Ovary (tissue), 9 donors: ENCODE measurements around the gene GPC6. TPM values are rescaled to one million over a fixed set of nuclear protein-coding genes. Genes with fewer than 3 reads are reported as not detected.
A peak's percentile ranks its signal among the peaks of the same experiment; 100 is the strongest.

ENCODE experiments used
- DNase-seq, 5 donors: peaks; one replicate each; pipeline ENCODE4 v3.0.0-alpha.2; 2019 to 2020
- H3K27ac ChIP-seq, 2 donors: fragments of 200-600 bp; one replicate each; pipeline versions ENCODE4 v1.5.1 to v1.8.0; 2019 to 2022
- H3K27me3 ChIP-seq: fragments of 200-600 bp; one replicate; pipeline ENCODE4 v1.8.0; 2022
- H3K36me3 ChIP-seq: fragments of 200-600 bp; sonication (generic); one replicate; pipeline ENCODE4 v1.5.1; 2019
- H3K4me1 ChIP-seq: one replicate; pipeline ENCODE4 v1.8.1; 2013; ENCODE audit warnings: mild to moderate bottlenecking, moderate library complexity; ENCODE audit not compliant: insufficient read depth
- H3K4me3 ChIP-seq: fragments of 200-600 bp; sonication (generic); one replicate; pipeline ENCODE4 v1.5.1; 2017
- H3K9me3 ChIP-seq, 2 donors: fragments of 200-600 bp in 1 of 2; sonication (generic) in 1 of 2; one replicate each; pipeline versions ENCODE4 v1.5.1 to v1.8.1; 2013 to 2019; ENCODE audit warnings: mild to moderate bottlenecking in 1 of 2, moderate library complexity in 1 of 2
- EP300 ChIP-seq: sonication (generic); formaldehyde crosslinking; IDR thresholded peaks from one replicate; pipeline ENCODE4 v1.6.1; 2017; ENCODE audit warnings: antibody characterized with exemption
- POLR2A ChIP-seq: fragments of 450-650 bp; IDR thresholded peaks from one replicate; pipeline ENCODE4 v1.6.1; 2017; ENCODE audit warnings: antibody characterized with exemption, mild to moderate bottlenecking, moderate library complexity
- WGBS, 3 donors: extraction: QIAGEN DNeasy Blood & Tissue Kit in 1 of 3; methylation state at CpG; one replicate each; pipeline versions ENCODE4 v1.1.5 to v1.1.7; 2013 to 2017; 5-methylcytosine and 5-hydroxymethylcytosine counted together
- intact Hi-C, 4 donors: fragments of 100-400 bp; cut with DNase I; formaldehyde crosslinking; loops; one replicate each; pipeline versions ENCODE4 v1.11.0 to v1.15.1; 2022 to 2023
- polyA plus RNA-seq, 2 donors: library from polyadenylated mRNA; stranded (reverse); fragments of 200-250 nt in 1 of 2; fragments of 350-450 nt in 1 of 2; fragmentation: Illumina TruSeq in 1 of 2; extraction: RNeasy Lipid Tissue Mini Kit (QIAGEN cat#74804) in 1 of 2; gene quantifications; one replicate each; pipeline ENCODE4 v1.2.3, GENCODE V29; 2013 to 2014
- total RNA-seq, 7 donors: library from RNA; depleted of rRNA in 2 of 7; stranded (reverse); fragments of >200 nt in 2 of 7; fragmentation: NEBNext Ultra II Directional in 3 of 7; extraction: Animal tissue kit (Norgen Biotek cat#: 25700) in 3 of 7; gene quantifications; one replicate each; pipeline versions ENCODE4 v1.1.0 to v1.2.4, GENCODE V29; 2016 to 2023
- TF ChIP-seq, protein P1 (sequence below), 3 donors: fragments of 450-650 bp in 2 of 3; fragments of 200-600 bp in 1 of 3; IDR thresholded peaks; one replicate each; pipeline versions ENCODE4 v1.5.1 to v1.8.0; 2016 to 2022; ENCODE audit warnings: antibody characterized with exemption in 3 of 3, mild to moderate bottlenecking in 1 of 3
- donor health status: DM: no; HTN: no; CAD: no; lungs with moderate emphysema.
- donor health status: DM: no; HTN: no; CAD: no.
- donor health status: Bipolar disorder and iron deficiency.
- donor health status: DM: yes; HTN: yes; CAD: no.
- donor health status: DM: no; HTN: no; CAD: no.
- donor health status: DM: yes; HTN: yes; CAD: no.

GPC6 gene
- total and polyA plus RNA-seq, 9 donors: 4.3 to 22.3 (median 17.9) TPM

DNA sequence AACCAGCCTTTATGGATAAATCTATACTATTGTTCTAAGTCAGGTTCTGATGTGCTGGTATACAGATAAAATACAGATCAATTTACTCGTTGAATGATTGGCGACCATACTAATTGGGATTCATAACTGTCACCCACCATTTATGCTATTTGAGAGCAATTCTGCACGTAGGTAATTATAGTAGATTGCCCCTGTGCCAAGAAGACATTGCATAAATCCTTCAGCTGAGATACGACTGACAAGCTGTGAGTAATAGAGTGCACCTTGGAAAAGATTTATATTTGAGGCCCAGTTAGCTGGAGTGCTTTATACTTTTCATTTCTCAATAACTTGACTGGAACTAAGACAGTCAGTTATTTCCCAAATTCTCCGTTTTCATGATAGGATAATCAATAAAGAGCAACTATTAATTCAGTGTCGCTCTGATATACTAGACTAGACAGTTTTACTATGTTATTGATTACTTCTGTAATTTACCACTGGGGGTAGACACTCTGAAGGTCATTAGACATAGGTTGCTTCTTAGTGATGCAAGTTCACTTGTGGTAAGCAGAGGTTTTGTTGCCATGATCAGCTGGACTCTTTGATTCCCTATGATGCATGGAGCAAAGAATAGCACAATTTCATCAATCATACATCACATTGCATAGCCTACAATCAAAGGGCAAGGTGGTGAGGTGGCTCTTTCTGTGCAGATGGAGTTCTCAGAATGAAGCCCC lies 536.3 kb downstream of the GPC6 start:
- Histone ChIP-seq H3K36me3 (no peaks in the 10 kb centered on the region), H3K27ac (no peak overlapping the region), H3K4me1 (peaks cover 2% of the 10 kb centered on the region), H3K27me3 (no peaks in the 10 kb centered on the region), H3K9me3 (no peaks in the 10 kb centered on the region), H3K4me3 (no peak overlapping the region)
- WGBS, 3 donors: 96% methylated on average over 6 of the region's 6 CpGs
- DNase-seq: no peak
- TF ChIP-seq EP300: no peak
- TF ChIP-seq, protein P1, sequence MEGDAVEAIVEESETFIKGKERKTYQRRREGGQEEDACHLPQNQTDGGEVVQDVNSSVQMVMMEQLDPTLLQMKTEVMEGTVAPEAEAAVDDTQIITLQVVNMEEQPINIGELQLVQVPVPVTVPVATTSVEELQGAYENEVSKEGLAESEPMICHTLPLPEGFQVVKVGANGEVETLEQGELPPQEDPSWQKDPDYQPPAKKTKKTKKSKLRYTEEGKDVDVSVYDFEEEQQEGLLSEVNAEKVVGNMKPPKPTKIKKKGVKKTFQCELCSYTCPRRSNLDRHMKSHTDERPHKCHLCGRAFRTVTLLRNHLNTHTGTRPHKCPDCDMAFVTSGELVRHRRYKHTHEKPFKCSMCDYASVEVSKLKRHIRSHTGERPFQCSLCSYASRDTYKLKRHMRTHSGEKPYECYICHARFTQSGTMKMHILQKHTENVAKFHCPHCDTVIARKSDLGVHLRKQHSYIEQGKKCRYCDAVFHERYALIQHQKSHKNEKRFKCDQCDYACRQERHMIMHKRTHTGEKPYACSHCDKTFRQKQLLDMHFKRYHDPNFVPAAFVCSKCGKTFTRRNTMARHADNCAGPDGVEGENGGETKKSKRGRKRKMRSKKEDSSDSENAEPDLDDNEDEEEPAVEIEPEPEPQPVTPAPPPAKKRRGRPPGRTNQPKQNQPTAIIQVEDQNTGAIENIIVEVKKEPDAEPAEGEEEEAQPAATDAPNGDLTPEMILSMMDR (IDR thresholded peaks at IDR 0.05): no peak
- TF ChIP-seq POLR2A: no peak
- intact Hi-C loops: no loop called here

- DNase-seq: no peak
- H3K4me1 ChIP-seq: peaks cover 11% of the 10 kb centered on the region
- TF ChIP-seq, protein P1 (IDR thresholded peaks at IDR 0.05): no peak
- TF ChIP-seq EP300: no peak
- no peak for TF ChIP-seq POLR2A
- no peaks in the 10 kb centered on the region for H3K36me3 ChIP-seq
- intact Hi-C loops: no loop called here
- H3K27ac ChIP-seq: no peak overlapping the region
- no peak overlapping the region for H3K4me3 ChIP-seq
- no peaks in the 10 kb centered on the region for H3K27me3 ChIP-seq
- H3K9me3 ChIP-seq: no peaks in the 10 kb centered on the region
- WGBS, 3 donors: 88 to 100% (median 98%) methylated on average over 2 of the region's 2 CpGs
These were observed 538.5 kb downstream of the GPC6 start for GRCh38 chr13:93765062-93765461.

- Histone ChIP-seq H3K27ac (no peak overlapping the region), H3K27me3 (no peaks in the 10 kb centered on the region), H3K4me1 (peaks cover 11% of the 10 kb centered on the region), H3K9me3 (no peaks in the 10 kb centered on the region), H3K4me3 (no peak overlapping the region), H3K36me3 (no peaks in the 10 kb centered on the region)
- WGBS, 3 donors: 91 to 96% (median 91%) methylated on average over 1 of the region's 1 CpG
- intact Hi-C loops: no loop called here
- DNase-seq: no peak
- no peak for TF ChIP-seq EP300
- TF ChIP-seq, protein P1 (IDR thresholded peaks at IDR 0.05): no peak
- no peak for TF ChIP-seq POLR2A
These were observed 539.2 kb downstream of the GPC6 start for GRCh38 chr13:93765811-93766210.

DNA sequence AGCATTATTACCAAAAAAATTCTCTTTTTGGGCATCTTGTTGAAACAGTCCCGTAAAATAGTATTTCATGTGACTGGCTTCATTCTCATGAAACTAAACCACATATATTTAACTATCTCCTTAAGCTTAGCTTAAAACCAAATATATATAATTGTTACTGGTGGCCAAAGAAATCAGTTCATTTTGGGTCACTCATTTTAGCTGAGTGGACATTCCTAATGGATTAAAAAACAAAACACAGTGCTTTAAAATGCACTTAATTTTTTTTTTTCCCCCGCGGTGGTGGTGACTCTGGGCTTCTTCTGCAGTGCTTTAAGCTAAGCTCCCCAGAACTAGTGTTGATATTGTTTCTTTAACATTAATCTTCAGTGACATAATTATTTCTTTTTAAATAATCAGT lies 540.1 kb downstream of the GPC6 start:
- Histone ChIP-seq H3K27me3 (no peaks in the 10 kb centered on the region), H3K27ac (peak overlapping the region in 1 of 2 donors; percentile 24), H3K4me1 (peaks cover 12% of the 10 kb centered on the region), H3K9me3 (no peaks in the 10 kb centered on the region), H3K36me3 (no peaks in the 10 kb centered on the region), H3K4me3 (no peak overlapping the region)
- DNase-seq: no peak
- intact Hi-C loops: no loop called here
- TF ChIP-seq, protein P1 (IDR thresholded peaks at IDR 0.05): no peak
- TF ChIP-seq POLR2A: no peak
- TF ChIP-seq EP300: no peak
- 5 to 48% (median 15%) methylated on average over 3 of the region's 3 CpGs for WGBS, 3 donors
